Gastroesophageal sphincter (tissue), 3 donors: ENCODE results near the gene CRLF2.
"Not testable (repeated sequence)": the region's sequence is repeated elsewhere in the genome, so short reads cannot be mapped to it uniquely, and the experiment has no call there.

Experiments used
- CTCF ChIP-seq, 4 experiments: fragments of 200-600 bp in 2 of 4; fragments of 450-650 bp in 2 of 4; sonication (generic) in 1 of 4; IDR thresholded peaks; one replicate each; pipeline ENCODE4 v1.5.1; 2017 to 2019; ENCODE audit warnings: antibody characterized with exemption in 4 of 4, mild to moderate bottlenecking in 2 of 4, moderate library complexity in 2 of 4
- EP300 ChIP-seq: sonication (generic); formaldehyde crosslinking; IDR thresholded peaks from one replicate; pipeline ENCODE4 v1.6.1; 2017; ENCODE audit warnings: antibody characterized with exemption, mild to moderate bottlenecking
- POLR2A ChIP-seq, 2 donors: fragments of 450-650 bp; IDR thresholded peaks; one replicate each; pipeline ENCODE4 v1.6.1; 2017; ENCODE audit warnings: antibody characterized with exemption in 2 of 2, mild to moderate bottlenecking in 2 of 2, moderate library complexity in 1 of 2
- POLR2AphosphoS5 ChIP-seq: sonication (generic); formaldehyde crosslinking; IDR thresholded peaks from one replicate; pipeline ENCODE4 v1.6.1; 2017; ENCODE audit warnings: antibody characterized with exemption

GRCh38 chrX:1174609-1175545, 37.6 kb downstream of the CRLF2 start:
- TF ChIP-seq CTCF (IDR thresholded peaks at IDR 0.05); POLR2A (IDR thresholded peaks at IDR 0.05); POLR2AphosphoS5; EP300: not testable (repeated sequence)
